Right atrium auricular region (tissue), 2 donors: ENCODE results near the gene TSC1. TPM values are rescaled to one million over a fixed set of nuclear protein-coding genes. Genes with fewer than 3 reads are reported as not detected.

Experiments
- DNase-seq: peaks from one replicate; pipeline ENCODE4 v3.0.0-alpha.2; 2019; ENCODE audit warnings: low spot score
- H3K27ac ChIP-seq, 2 donors: fragments of 200-600 bp; sonication (generic); 1 replicate in 1 of 2; 2 replicates in 1 of 2; pipeline ENCODE4 v1.5.1; 2016 to 2019
- H3K27me3 ChIP-seq, 2 donors: fragments of 200-600 bp; sonication (generic); one replicate each; pipeline versions ENCODE4 v1.5.1 to v1.6.0; 2017 to 2019
- H3K36me3 ChIP-seq: fragments of 200-600 bp; sonication (generic); one replicate; pipeline ENCODE4 v1.5.1; 2016
- H3K4me1 ChIP-seq, 2 donors: fragments of 200-600 bp; sonication (generic); one replicate each; pipeline versions ENCODE4 v1.5.1 to v1.6.0; 2017 to 2019
- H3K4me3 ChIP-seq, 2 donors: fragments of 200-600 bp; sonication (generic); 1 replicate in 1 of 2; 2 replicates in 1 of 2; pipeline ENCODE4 v1.5.1; 2017 to 2019; ENCODE audit warnings: mild to moderate bottlenecking in 1 of 2, moderate library complexity in 1 of 2
- H3K9me3 ChIP-seq, 2 donors: fragments of 200-600 bp; sonication (generic); one replicate each; pipeline ENCODE4 v1.5.1; 2019
- CTCF ChIP-seq, 2 donors: fragments of 200-600 bp; sonication (generic); IDR thresholded peaks; one replicate each; pipeline ENCODE4 v1.5.1; 2019; ENCODE audit warnings: antibody characterized with exemption in 2 of 2
- total RNA-seq, 2 donors: library from RNA; depleted of rRNA; stranded (reverse); fragments of >200 nt; gene quantifications; one replicate each; pipeline ENCODE4 v1.1.0, GENCODE V29; 2016

TSC1 gene
- total RNA-seq, 2 donors from 2014 or later = 27.6 to 36.4 TPM

DNA sequence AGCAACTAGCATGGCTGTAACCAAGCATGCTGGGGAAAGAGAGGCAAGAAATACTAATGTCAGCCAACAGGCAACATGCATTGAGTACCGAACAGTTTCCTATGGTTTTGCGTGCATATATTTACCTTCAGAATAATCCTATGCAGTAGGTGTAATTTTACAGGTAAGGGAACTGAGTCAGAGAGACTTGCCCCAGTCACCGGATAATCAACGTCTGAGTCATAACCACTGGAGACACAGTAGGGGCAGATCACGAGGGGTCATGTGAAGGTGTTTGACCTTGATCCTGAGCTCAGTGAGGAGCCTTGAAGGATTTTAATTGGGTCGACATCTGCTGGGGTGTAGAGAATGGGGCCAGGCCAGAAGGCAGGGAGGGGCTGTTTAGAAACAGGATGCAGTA lies 13.4 kb upstream of the TSC1 start:
- TF ChIP-seq CTCF (IDR thresholded peaks at IDR 0.05) = no peak
- Histone ChIP-seq H3K4me1 (peaks cover 0 to 5% of the 10 kb centered on the region in 2 donors), H3K4me3 (no peak overlapping the region), H3K9me3 (peaks cover 0 to 10% of the 10 kb centered on the region in 2 donors), H3K36me3 (no peaks in the 10 kb centered on the region), H3K27me3 (no peaks in the 10 kb centered on the region), H3K27ac (no peak overlapping the region)
- no peak for DNase-seq

DNA sequence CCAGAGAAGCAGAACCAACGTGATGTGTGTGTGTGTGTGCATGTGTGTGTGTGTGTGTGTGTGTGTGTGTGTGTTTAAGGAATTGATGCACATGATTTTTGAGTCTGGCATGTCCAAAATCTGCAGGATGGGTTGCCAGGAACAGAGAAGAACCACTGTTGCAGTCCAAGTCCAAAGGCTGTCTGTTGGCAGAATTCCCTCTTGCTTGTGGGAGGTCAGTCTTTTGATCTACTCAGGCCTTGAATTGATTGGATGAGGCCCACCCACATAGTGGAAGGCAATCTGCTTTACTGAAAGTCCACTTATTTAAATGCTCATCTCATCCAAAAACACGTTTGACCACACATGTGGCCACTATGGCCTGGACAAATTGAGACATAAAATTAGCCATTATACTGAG lies 11.4 kb upstream of the TSC1 start:
- H3K4me3 ChIP-seq = no peak overlapping the region
- no peaks in the 10 kb centered on the region for H3K27me3 ChIP-seq
- no peak overlapping the region for H3K27ac ChIP-seq
- H3K36me3 ChIP-seq = no peaks in the 10 kb centered on the region
- H3K9me3 ChIP-seq = peaks cover 0 to 10% of the 10 kb centered on the region in 2 donors
- H3K4me1 ChIP-seq = peaks cover 0 to 5% of the 10 kb centered on the region in 2 donors
- TF ChIP-seq CTCF (IDR thresholded peaks at IDR 0.05) = no peak
- no peak for DNase-seq

GRCh38 chr9:132955123-132955522 lies 10.7 kb upstream of the TSC1 start:
- no peak overlapping the region for H3K4me3 ChIP-seq
- peaks cover 0 to 5% of the 10 kb centered on the region in 2 donors for H3K4me1 ChIP-seq
- H3K36me3 ChIP-seq = no peaks in the 10 kb centered on the region
- H3K27me3 ChIP-seq = no peaks in the 10 kb centered on the region
- no peak for TF ChIP-seq CTCF (IDR thresholded peaks at IDR 0.05)
- H3K9me3 ChIP-seq = peaks cover 0 to 10% of the 10 kb centered on the region in 2 donors
- no peak overlapping the region for H3K27ac ChIP-seq
- no peak for DNase-seq

GRCh38 chr9:132949709-132950108 lies 5.3 kb upstream of the TSC1 start:
- Histone ChIP-seq H3K36me3 (no peaks in the 10 kb centered on the region), H3K4me3 (no peak overlapping the region)

GRCh38 chr9:132948482-132949050 lies 4.2 kb upstream of the TSC1 start:
- H3K36me3 ChIP-seq = no peaks in the 10 kb centered on the region
- TF ChIP-seq CTCF (IDR thresholded peaks at IDR 0.05) = no peak
- no peak overlapping the region for H3K4me3 ChIP-seq
- no peaks in the 10 kb centered on the region for H3K27me3 ChIP-seq
- no peak overlapping the region for H3K27ac ChIP-seq
- peaks cover 0 to 13% of the 10 kb centered on the region in 2 donors for H3K4me1 ChIP-seq
- DNase-seq = no peak
- H3K9me3 ChIP-seq = no peaks in the 10 kb centered on the region

More at GRCh38 chr9:132949709-132950108, 5.3 kb upstream of the TSC1 start:
- Histone ChIP-seq H3K27me3 (no peaks in the 10 kb centered on the region), H3K4me1 (peaks cover 0 to 8% of the 10 kb centered on the region in 2 donors), H3K27ac (no peak overlapping the region), H3K9me3 (peaks cover 0 to 2% of the 10 kb centered on the region in 2 donors)
- no peak for TF ChIP-seq CTCF (IDR thresholded peaks at IDR 0.05)
- no peak for DNase-seq

DNA sequence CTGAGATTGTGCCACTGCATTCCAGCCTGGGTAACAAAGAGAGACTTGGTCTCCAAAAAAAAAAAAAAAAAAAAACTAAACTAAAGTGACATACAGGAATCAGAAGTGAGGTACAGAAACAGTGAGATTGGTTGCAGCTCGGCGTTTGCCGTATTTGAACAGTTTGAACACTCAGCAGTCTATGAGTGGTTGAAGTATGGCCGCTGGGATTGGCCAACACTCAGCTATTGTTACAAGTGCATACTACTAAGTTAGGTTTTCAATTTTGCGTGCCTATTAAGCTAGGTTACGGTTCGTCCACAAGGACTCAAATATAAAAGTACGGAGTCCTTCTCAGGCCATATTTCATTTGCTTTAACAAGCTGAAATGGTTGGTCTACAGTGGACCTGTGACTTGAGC lies 3.3 kb upstream of the TSC1 start:
- no peaks in the 10 kb centered on the region for H3K27me3 ChIP-seq
- no peaks in the 10 kb centered on the region for H3K9me3 ChIP-seq
- no peak overlapping the region for H3K4me3 ChIP-seq
- no peak for TF ChIP-seq CTCF (IDR thresholded peaks at IDR 0.05)
- H3K27ac ChIP-seq = no peak overlapping the region
- peaks cover 0 to 21% of the 10 kb centered on the region in 2 donors for H3K4me1 ChIP-seq
- DNase-seq = no peak
- no peaks in the 10 kb centered on the region for H3K36me3 ChIP-seq
